DOHH2 (cell line): ENCODE results near the gene COL9A2.

Experiments used
- H3F3A ChIP-seq: fragments of 200-600 bp; sonication (generic), shearing (Covaris generic); 2 replicates; pipeline ENCODE4 v1.6.0; 2016; ENCODE audit warnings: antibody characterized with exemption, mild to moderate bottlenecking; ENCODE audit not compliant: control insufficient read depth, insufficient read depth
- H3K27ac ChIP-seq: fragments of 200-600 bp; sonication (generic); 2 replicates; pipeline ENCODE4 v1.5.1; 2014; ENCODE audit warnings: low read depth, mild to moderate bottlenecking, low read length, moderate library complexity
- H3K27me3 ChIP-seq: fragments of 200-600 bp; sonication (generic); 2 replicates; pipeline ENCODE4 v1.6.1; 2014; ENCODE audit warnings: mild to moderate bottlenecking, low read length, mixed read lengths; ENCODE audit not compliant: control insufficient read depth
- H3K36me3 ChIP-seq: fragments of 200-600 bp; sonication (generic); 2 replicates; pipeline ENCODE4 v1.6.1; 2014; ENCODE audit warnings: mild to moderate bottlenecking, low read length, moderate library complexity, mixed read lengths; ENCODE audit not compliant: control insufficient read depth
- H3K4me1 ChIP-seq: fragments of 200-600 bp; sonication (generic); 2 replicates; pipeline ENCODE4 v1.6.1; 2014; ENCODE audit warnings: mild to moderate bottlenecking, low read length, mixed read lengths; ENCODE audit not compliant: control insufficient read depth
- H3K4me2 ChIP-seq: fragments of 200-600 bp; sonication (generic); 2 replicates; pipeline ENCODE4 v1.6.0; 2014; ENCODE audit warnings: mild to moderate bottlenecking, low read length, moderate library complexity
- H3K4me3 ChIP-seq: fragments of 200-600 bp; sonication (generic); 2 replicates; pipeline ENCODE4 v1.5.1; 2014; ENCODE audit warnings: mild to moderate bottlenecking, low read length, mixed read lengths
- H3K79me2 ChIP-seq: fragments of 200-600 bp; sonication (generic); 2 replicates; pipeline ENCODE4 v1.6.1; 2014; ENCODE audit warnings: mild to moderate bottlenecking, low read length, mixed read lengths; ENCODE audit not compliant: control insufficient read depth
- H3K9me2 ChIP-seq: fragments of 200-600 bp; sonication (generic); replicated peaks from 2 replicates; pipeline ENCODE4 v1.6.1; 2014; ENCODE audit warnings: mild to moderate bottlenecking, low read length, mixed read lengths; ENCODE audit not compliant: control insufficient read depth
- H3K9me3 ChIP-seq: fragments of 200-600 bp; sonication (generic); 2 replicates; pipeline ENCODE4 v1.6.1; 2014; ENCODE audit warnings: antibody characterized with exemption, low read length, mixed read lengths; ENCODE audit not compliant: control insufficient read depth, insufficient read depth
- H4K20me1 ChIP-seq: fragments of 200-600 bp; sonication (generic); 2 replicates; pipeline ENCODE4 v1.6.0; 2014; ENCODE audit warnings: low read depth, mild to moderate bottlenecking, antibody characterized with exemption, low read length, moderate library complexity; ENCODE audit not compliant: control insufficient read depth, insufficient read depth
- EZH2phosphoT487 ChIP-seq: fragments of 200-600 bp; sonication (generic); IDR thresholded peaks from 2 replicates; pipeline ENCODE4 v1.6.1; 2017; ENCODE audit warnings: borderline replicate concordance, mild to moderate bottlenecking, antibody characterized with exemption, low read length, moderate library complexity, mixed read lengths
- TF ChIP-seq, protein P1 (sequence below): fragments of 200-600 bp; sonication (generic); IDR thresholded peaks from one replicate; pipeline ENCODE4 v1.5.1; 2014; ENCODE audit warnings: antibody characterized with exemption, mild to moderate bottlenecking, low read depth, low read length; ENCODE audit not compliant: poor library complexity, severe bottlenecking

Gene COL9A2

GRCh38 chr1:40357625-40358024 is 40.5 kb upstream of the COL9A2 start:
- Histone ChIP-seq H3K4me3 (no peak overlapping the region), H3K27ac (no peak overlapping the region), H3K79me2 (no peaks in the 10 kb centered on the region), H3K4me1 (peaks cover 21% of the 10 kb centered on the region), H3K4me2 (no peak overlapping the region), H4K20me1 (no peaks in the 10 kb centered on the region), H3K9me3 (peaks cover 9% of the 10 kb centered on the region), H3K9me2 (no peaks in the 10 kb centered on the region), H3K27me3 (no peaks in the 10 kb centered on the region), H3F3A (no peaks in the 10 kb centered on the region), H3K36me3 (no peaks in the 10 kb centered on the region)
- no peak for TF ChIP-seq EZH2phosphoT487
- TF ChIP-seq, protein P1, sequence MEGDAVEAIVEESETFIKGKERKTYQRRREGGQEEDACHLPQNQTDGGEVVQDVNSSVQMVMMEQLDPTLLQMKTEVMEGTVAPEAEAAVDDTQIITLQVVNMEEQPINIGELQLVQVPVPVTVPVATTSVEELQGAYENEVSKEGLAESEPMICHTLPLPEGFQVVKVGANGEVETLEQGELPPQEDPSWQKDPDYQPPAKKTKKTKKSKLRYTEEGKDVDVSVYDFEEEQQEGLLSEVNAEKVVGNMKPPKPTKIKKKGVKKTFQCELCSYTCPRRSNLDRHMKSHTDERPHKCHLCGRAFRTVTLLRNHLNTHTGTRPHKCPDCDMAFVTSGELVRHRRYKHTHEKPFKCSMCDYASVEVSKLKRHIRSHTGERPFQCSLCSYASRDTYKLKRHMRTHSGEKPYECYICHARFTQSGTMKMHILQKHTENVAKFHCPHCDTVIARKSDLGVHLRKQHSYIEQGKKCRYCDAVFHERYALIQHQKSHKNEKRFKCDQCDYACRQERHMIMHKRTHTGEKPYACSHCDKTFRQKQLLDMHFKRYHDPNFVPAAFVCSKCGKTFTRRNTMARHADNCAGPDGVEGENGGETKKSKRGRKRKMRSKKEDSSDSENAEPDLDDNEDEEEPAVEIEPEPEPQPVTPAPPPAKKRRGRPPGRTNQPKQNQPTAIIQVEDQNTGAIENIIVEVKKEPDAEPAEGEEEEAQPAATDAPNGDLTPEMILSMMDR: no peak

GRCh38 chr1:40353082-40353481 is 36.0 kb upstream of the COL9A2 start:
- Histone ChIP-seq H3K4me3 (no peak overlapping the region), H3K9me3 (peaks cover 9% of the 10 kb centered on the region), H3K36me3 (no peaks in the 10 kb centered on the region), H3K9me2 (no peaks in the 10 kb centered on the region), H3K4me2 (no peak overlapping the region), H3K27ac (no peak overlapping the region), H3F3A (peaks cover 5% of the 10 kb centered on the region; the same call in 1 of the 2 replicates), H3K4me1 (peaks cover 48% of the 10 kb centered on the region), H4K20me1 (no peaks in the 10 kb centered on the region), H3K27me3 (no peaks in the 10 kb centered on the region), H3K79me2 (no peaks in the 10 kb centered on the region)
- TF ChIP-seq EZH2phosphoT487: no peak
- TF ChIP-seq, protein P1: no peak

DNA sequence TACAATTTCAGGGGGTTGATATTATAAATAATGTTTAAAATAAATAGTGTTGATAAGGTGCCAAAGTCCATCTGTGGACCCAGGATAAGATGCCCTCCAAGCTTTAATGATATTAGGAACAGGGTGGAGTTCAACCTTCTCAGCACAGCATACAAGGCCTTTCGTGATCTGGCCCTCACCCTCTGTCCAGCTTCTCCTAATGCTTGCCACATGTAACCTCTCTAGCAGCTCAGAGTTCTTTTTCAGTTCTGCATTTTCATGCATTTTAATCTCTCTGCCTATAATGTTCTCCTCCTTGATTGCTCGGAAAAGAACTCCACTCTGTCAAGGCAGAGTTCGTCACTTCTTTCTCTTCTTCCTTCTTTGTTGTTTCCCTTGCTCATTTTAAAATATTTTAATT is 35.0 kb upstream of the COL9A2 start:
- H3K4me1 ChIP-seq: peaks cover 48% of the 10 kb centered on the region
- no peaks in the 10 kb centered on the region for H3K36me3 ChIP-seq
- no peak for TF ChIP-seq EZH2phosphoT487
- TF ChIP-seq, protein P1: no peak
- no peaks in the 10 kb centered on the region for H3K9me2 ChIP-seq
- peaks cover 5% of the 10 kb centered on the region; the same call in 1 of the 2 replicates for H3F3A ChIP-seq
- H3K27me3 ChIP-seq: no peaks in the 10 kb centered on the region
- H3K79me2 ChIP-seq: no peaks in the 10 kb centered on the region
- no peaks in the 10 kb centered on the region for H4K20me1 ChIP-seq
- peak overlapping the region; percentile 17 for H3K4me2 ChIP-seq
- peak overlapping the region; percentile 26 for H3K27ac ChIP-seq
- peaks cover 2% of the 10 kb centered on the region; the same call in 1 of the 2 replicates for H3K9me3 ChIP-seq
- H3K4me3 ChIP-seq: no peak overlapping the region
